K562 (cell line): ENCODE data around the gene FILIP1L. TPM values are rescaled to one million over a fixed set of nuclear protein-coding genes. Genes with fewer than 3 reads are reported as not detected.

Experiments used
- ATAC-seq: fragments of 200-7000 bp; cut with Tn5 transposase; 3 replicates; pipeline ENCODE4 v1.9.1; 2020; ENCODE audit warnings: moderate library complexity
- BruUV-seq: library from RNA; stranded (reverse); fragments of 400-500 nt; replicated peaks from 2 replicates; lab custom pipeline; 2021; lab: Mats Ljungman, UMichigan
- CTCF ChIA-PET: fragments of 300-600 bp; formaldehyde crosslinking; extraction: SDS; loops from one replicate; lab custom pipeline; 2021; ENCODE audit warnings: low intra/inter-chr PET ratio; lab: Yijun Ruan, JAX
- POLR2A ChIA-PET: fragments of 300-600, 350-650 bp; sonication (Branson Sonifier 250); formaldehyde crosslinking; extraction: SDS; loops from one replicate; lab custom pipeline; 2021; ENCODE audit warnings: antibody characterized with exemption, inconsistent platforms; lab: Yijun Ruan, JAX
- DNase-seq, 4 experiments: peaks; one replicate each; pipeline versions ENCODE4 v3.0.0 to v3.0.0-alpha.2; 2011 to 2018; ENCODE audit warnings: low spot score in 3 of 4, mixed read lengths in 3 of 4; ENCODE audit errors: extremely low read depth in 1 of 4
- FAIRE-seq: peaks from 2 replicates; lab custom pipeline; 2011; peaks lifted over from hg19 to GRCh38; lab: Jason Lieb, UNC
- H2AFZ ChIP-seq: 2 replicates; pipeline ENCODE4 v1.6.0; 2011; ENCODE audit warnings: low read depth, low read length, control low read depth, inconsistent platforms
- H3K27ac ChIP-seq: fragments of 200-600 bp; 3 replicates; pipeline ENCODE4 v1.8.0; 2011; ENCODE audit warnings: low read depth, mild to moderate bottlenecking, control low read depth, inconsistent platforms, low read length, moderate library complexity, mixed read lengths; ENCODE audit errors: extremely low read depth
- H3K27me3 ChIP-seq, 2 experiments: fragments of 300-600 bp in 1 of 2; 2 replicates in 1 of 2; 3 replicates in 1 of 2; pipeline versions ENCODE4 v1.6.0 to v1.8.0; 2011; ENCODE audit warnings: inconsistent platforms in 2 of 2, low read length in 2 of 2, mild to moderate bottlenecking in 1 of 2, mixed read lengths in 1 of 2, moderate library complexity in 1 of 2; ENCODE audit not compliant: control insufficient read depth in 2 of 2, insufficient read depth in 2 of 2
- H3K36me3 ChIP-seq: fragments of 300-600 bp; 3 replicates; pipeline ENCODE4 v1.8.0; 2011; ENCODE audit warnings: mild to moderate bottlenecking, low read length, inconsistent platforms; ENCODE audit not compliant: control insufficient read depth, insufficient read depth
- H3K4me1 ChIP-seq, 2 experiments: fragments of 200-600 bp in 1 of 2; replicated peaks in 1 of 2; 2 replicates in 1 of 2; 3 replicates in 1 of 2; pipeline versions ENCODE4 v1.5.1 to v1.8.0; 2011; ENCODE audit warnings: inconsistent platforms in 2 of 2, low read length in 2 of 2, mild to moderate bottlenecking in 1 of 2, mixed read lengths in 1 of 2, moderate library complexity in 1 of 2; ENCODE audit not compliant: control insufficient read depth in 2 of 2, insufficient read depth in 2 of 2
- H3K4me2 ChIP-seq: 2 replicates; pipeline ENCODE4 v1.6.1; 2011; ENCODE audit warnings: low read length, control low read depth, inconsistent platforms, mixed read lengths; ENCODE audit not compliant: insufficient read depth
- H3K4me3 ChIP-seq: fragments of 200-600 bp; sonication (generic), shearing (Covaris generic); 2 replicates; pipeline ENCODE4 v1.5.1; 2016; ENCODE audit warnings: control low read depth, inconsistent platforms
- H3K79me2 ChIP-seq: fragments of 200-600 bp; 3 replicates; pipeline ENCODE4 v1.8.0; 2011; ENCODE audit warnings: low read length, inconsistent platforms; ENCODE audit not compliant: control insufficient read depth, insufficient read depth
- H3K9ac ChIP-seq, 2 experiments: 2 replicates each; pipeline versions ENCODE4 v1.6.0 to v1.6.1; 2011; ENCODE audit warnings: low read depth in 2 of 2, low read length in 2 of 2, control low read depth in 1 of 2, inconsistent platforms in 1 of 2, mild to moderate bottlenecking in 1 of 2, mixed read lengths in 1 of 2; ENCODE audit not compliant: insufficient read depth in 1 of 2
- H3K9me1 ChIP-seq: one replicate; pipeline ENCODE4 v1.6.0; 2011; ENCODE audit warnings: inconsistent platforms, mild to moderate bottlenecking, low read length, moderate library complexity; ENCODE audit not compliant: control insufficient read depth, insufficient read depth
- H3K9me3 ChIP-seq: replicated peaks from 2 replicates; pipeline ENCODE4 v1.5.1; 2011; ENCODE audit warnings: low read depth, low read length, inconsistent platforms; ENCODE audit not compliant: control insufficient read depth, insufficient read depth
- H4K20me1 ChIP-seq: replicated peaks from 2 replicates; pipeline ENCODE4 v1.6.1; 2011; ENCODE audit warnings: low read length, inconsistent platforms, mixed read lengths; ENCODE audit not compliant: control insufficient read depth, insufficient read depth
- EHMT2 ChIP-seq: fragments of 450-650 bp; IDR thresholded peaks from 2 replicates; pipeline ENCODE4 v1.6.1; 2018; ENCODE audit warnings: antibody characterized with exemption
- ETV5 ChIP-seq: sonication (generic); formaldehyde crosslinking; IDR thresholded peaks from 2 replicates; pipeline ENCODE4 v1.4.0; 2020; ENCODE audit warnings: low read depth, mild to moderate bottlenecking, missing genetic modification reagents
- HIVEP1 ChIP-seq: fragments of 250-450 bp; sonication (Bioruptor Pico); IDR thresholded peaks from 2 replicates; pipeline ENCODE4 v1.4.0; 2020; ENCODE audit warnings: mild to moderate bottlenecking
- MCM3 ChIP-seq: fragments of 450-650 bp; IDR thresholded peaks from 2 replicates; pipeline ENCODE4 v1.6.1; 2016
- MEF2D ChIP-seq: conservative IDR thresholded peaks from 2 replicates; pipeline ENCODE4 v1.6.1; 2016; ENCODE audit warnings: low read depth, missing genetic modification characterization, missing compliant biosample characterization
- PCBP2 ChIP-seq: fragments of 200-400 bp; formaldehyde crosslinking; IDR thresholded peaks from 2 replicates; pipeline ENCODE4 v1.6.1; 2018; ENCODE audit warnings: low read length, low read depth, mild to moderate bottlenecking, moderate library complexity; ENCODE audit not compliant: poor library complexity, severe bottlenecking
- PML ChIP-seq: IDR thresholded peaks from 2 replicates; pipeline ENCODE4 v1.6.1; 2012; ENCODE audit warnings: low read length, inconsistent platforms
- ZNF444 ChIP-seq: fragments of 250-450 bp; sonication (Bioruptor Pico); IDR thresholded peaks from 2 replicates; pipeline ENCODE4 v1.4.0; 2020; ENCODE audit warnings: mild to moderate bottlenecking, moderate library complexity
- ZSCAN32 ChIP-seq: fragments of 450-650 bp; formaldehyde crosslinking; IDR thresholded peaks from 2 replicates; pipeline ENCODE4 v1.4.0; 2020; ENCODE audit warnings: mild to moderate bottlenecking, moderate library complexity
- WGBS: fragments of 100-300 bp; shearing (Covaris generic); methylation state at CpG from one replicate; pipeline ENCODE4 v1.1.6; 2016; ENCODE audit warnings: low coverage, mixed read lengths; ENCODE audit not compliant: insufficient coverage; ENCODE audit errors: missing lambda C conversion rate; 5-methylcytosine and 5-hydroxymethylcytosine counted together
- in situ Hi-C: fragments of 300-500 bp; cut with MboI; formaldehyde crosslinking; loops from 4 replicates; pipeline ENCODE4 v1.15.0; 2018; ENCODE audit warnings: inconsistent platforms, mixed read lengths
- intact Hi-C: fragments of 100-400 bp; cut with micrococcal nuclease; formaldehyde crosslinking; loops from 2 replicates; pipeline ENCODE4 v1.14.2; 2022
- polyA plus RNA-seq, 8 experiments: library from polyadenylated mRNA; depleted of rRNA in 4 of 8; stranded (reverse) in 5 of 8; unstranded in 3 of 8; fragments of >200 nt; fragmentation: Nextera tagmentation in 2 of 8; fragmentation: Illumina TruSeq in 1 of 8; extraction: Ambion mirVana in 2 of 8; extraction: Trizol in 1 of 8; gene quantifications; 2 replicates each; pipeline versions ENCODE4 v1.2.1 to v1.2.3, GENCODE V29; 2011 to 2014; ENCODE audit warnings: inconsistent platforms in 1 of 8, missing spikeins in 1 of 8
- total RNA-seq, 7 experiments: library from RNA; depleted of rRNA in 6 of 7; stranded (reverse); fragments of >200 nt in 6 of 7; fragmentation: Illumina TruSeq in 2 of 7; extraction: Trizol in 2 of 7; gene quantifications; 2 replicates each; pipeline versions ENCODE4 v1.2.1 to v1.2.3, GENCODE V29; 2011 to 2021; ENCODE audit warnings: low replicate concordance in 1 of 7
- TF ChIP-seq, protein P1 (sequence below): fragments of 250-450 bp; sonication (Bioruptor Pico); IDR thresholded peaks from 2 replicates; pipeline ENCODE4 v1.5.0; 2022; ENCODE audit warnings: mild to moderate bottlenecking
- TF ChIP-seq, protein P2 (sequence below): fragments of 250-450 bp; sonication (Bioruptor Pico); IDR thresholded peaks from 2 replicates; pipeline ENCODE4 v1.5.0; 2021
- TF ChIP-seq, protein P3 (sequence below): sonication (generic); formaldehyde crosslinking; IDR thresholded peaks from 2 replicates; pipeline ENCODE4 v1.8.0; 2022; ENCODE audit warnings: mild to moderate bottlenecking, low read depth, missing genetic modification reagents

The FILIP1L gene
- total and polyA plus RNA-seq, 9 of the 15 experiments (the other 6 are each of a cell fraction or from before 2014, with no cell fraction given): 0.50 to 2.1 (median 1.1) TPM

DNA sequence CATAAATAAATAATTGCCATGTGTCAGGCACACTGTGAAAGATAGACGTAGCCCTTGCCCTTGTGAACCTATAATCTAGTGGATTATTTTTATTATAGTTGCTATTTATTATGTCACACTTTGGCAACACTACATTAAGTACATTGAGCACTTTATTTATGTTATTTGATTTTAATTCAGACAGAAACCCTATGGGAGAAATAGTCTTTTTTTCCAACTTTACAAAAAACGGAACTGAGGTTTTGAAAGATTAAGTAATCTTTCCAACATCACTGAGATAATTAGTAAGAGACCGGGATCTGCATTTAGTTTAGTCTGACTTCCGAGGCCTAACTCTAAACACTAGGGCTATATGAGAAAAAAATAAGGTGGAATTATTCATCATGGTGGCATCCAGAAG lies 2.8 kb upstream of the FILIP1L start:
- whole genome bisulfite sequencing: 70% methylated on average over 4 of the region's 4 CpGs
- no peak overlapping the region for H3K4me2 ChIP-seq
- FAIRE-seq: no peak
- no peaks in the 10 kb centered on the region for H4K20me1 ChIP-seq
- no peaks in the 10 kb centered on the region for H3K27me3 ChIP-seq
- H3K79me2 ChIP-seq: no peaks in the 10 kb centered on the region
- no peaks in the 10 kb centered on the region for H3K9me1 ChIP-seq
- POLR2A ChIA-PET: interaction anchor here (0.5 kb wide), 1 partner anchor 11 kb away, joined by 3 read pairs; no protein-coding TSS in a partner anchor
- TF ChIP-seq PCBP2 (no peak), ZSCAN32 (no peak), HIVEP1 (no peak), ETV5 (CRISPR knock-in tag) (no peak), PML (no peak), ZNF444 (CRISPR knock-in tag) (no peak), MCM3 (no peak), EHMT2 (no peak), MEF2D (tag) (no peak)
- TF ChIP-seq, protein P1, sequence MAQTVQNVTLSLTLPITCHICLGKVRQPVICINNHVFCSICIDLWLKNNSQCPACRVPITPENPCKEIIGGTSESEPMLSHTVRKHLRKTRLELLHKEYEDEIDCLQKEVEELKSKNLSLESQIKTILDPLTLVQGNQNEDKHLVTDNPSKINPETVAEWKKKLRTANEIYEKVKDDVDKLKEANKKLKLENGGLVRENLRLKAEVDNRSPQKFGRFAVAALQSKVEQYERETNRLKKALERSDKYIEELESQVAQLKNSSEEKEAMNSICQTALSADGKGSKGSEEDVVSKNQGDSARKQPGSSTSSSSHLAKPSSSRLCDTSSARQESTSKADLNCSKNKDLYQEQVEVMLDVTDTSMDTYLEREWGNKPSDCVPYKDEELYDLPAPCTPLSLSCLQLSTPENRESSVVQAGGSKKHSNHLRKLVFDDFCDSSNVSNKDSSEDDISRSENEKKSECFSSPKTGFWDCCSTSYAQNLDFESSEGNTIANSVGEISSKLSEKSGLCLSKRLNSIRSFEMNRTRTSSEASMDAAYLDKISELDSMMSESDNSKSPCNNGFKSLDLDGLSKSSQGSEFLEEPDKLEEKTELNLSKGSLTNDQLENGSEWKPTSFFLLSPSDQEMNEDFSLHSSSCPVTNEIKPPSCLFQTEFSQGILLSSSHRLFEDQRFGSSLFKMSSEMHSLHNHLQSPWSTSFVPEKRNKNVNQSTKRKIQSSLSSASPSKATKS (CRISPR knock-in tag): no peak
- TF ChIP-seq, protein P2, sequence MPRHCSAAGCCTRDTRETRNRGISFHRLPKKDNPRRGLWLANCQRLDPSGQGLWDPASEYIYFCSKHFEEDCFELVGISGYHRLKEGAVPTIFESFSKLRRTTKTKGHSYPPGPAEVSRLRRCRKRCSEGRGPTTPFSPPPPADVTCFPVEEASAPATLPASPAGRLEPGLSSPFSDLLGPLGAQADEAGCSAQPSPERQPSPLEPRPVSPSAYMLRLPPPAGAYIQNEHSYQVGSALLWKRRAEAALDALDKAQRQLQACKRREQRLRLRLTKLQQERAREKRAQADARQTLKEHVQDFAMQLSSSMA (CRISPR knock-in tag): no peak
- TF ChIP-seq, protein P3, sequence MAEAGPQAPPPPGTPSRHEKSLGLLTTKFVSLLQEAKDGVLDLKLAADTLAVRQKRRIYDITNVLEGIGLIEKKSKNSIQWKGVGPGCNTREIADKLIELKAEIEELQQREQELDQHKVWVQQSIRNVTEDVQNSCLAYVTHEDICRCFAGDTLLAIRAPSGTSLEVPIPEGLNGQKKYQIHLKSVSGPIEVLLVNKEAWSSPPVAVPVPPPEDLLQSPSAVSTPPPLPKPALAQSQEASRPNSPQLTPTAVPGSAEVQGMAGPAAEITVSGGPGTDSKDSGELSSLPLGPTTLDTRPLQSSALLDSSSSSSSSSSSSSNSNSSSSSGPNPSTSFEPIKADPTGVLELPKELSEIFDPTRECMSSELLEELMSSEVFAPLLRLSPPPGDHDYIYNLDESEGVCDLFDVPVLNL (CRISPR knock-in tag): no peak
- ATAC-seq: no peak
- CTCF ChIA-PET: no interaction called here
- no peak overlapping the region for H3K9ac ChIP-seq
- in situ Hi-C loops: no loop called here
- DNase-seq: no peak
- H3K9me3 ChIP-seq: no peaks in the 10 kb centered on the region
- no peaks in the 10 kb centered on the region for H3K4me1 ChIP-seq
- H2AFZ ChIP-seq: no peak overlapping the region
- H3K4me3 ChIP-seq: no peak overlapping the region
- H3K27ac ChIP-seq: no peak overlapping the region
- H3K36me3 ChIP-seq: peaks cover 2% of the 10 kb centered on the region; the same call in 1 of the 3 replicates
- intact Hi-C loops: no loop called here
- no TSS peak for BruUV-seq
